Hematopoietic multipotent progenitor cell treated with erythropoietin and hydrocortisone succinate and interleukin-3 and kit ligand, for 17 days (in vitro differentiated cells): ENCODE measurements around the gene INSRR.

ENCODE experiments used
- DNase-seq: peaks from one replicate; pipeline ENCODE4 v3.0.0-alpha.2; 2015; ENCODE audit warnings: low spot score

Gene INSRR

DNA sequence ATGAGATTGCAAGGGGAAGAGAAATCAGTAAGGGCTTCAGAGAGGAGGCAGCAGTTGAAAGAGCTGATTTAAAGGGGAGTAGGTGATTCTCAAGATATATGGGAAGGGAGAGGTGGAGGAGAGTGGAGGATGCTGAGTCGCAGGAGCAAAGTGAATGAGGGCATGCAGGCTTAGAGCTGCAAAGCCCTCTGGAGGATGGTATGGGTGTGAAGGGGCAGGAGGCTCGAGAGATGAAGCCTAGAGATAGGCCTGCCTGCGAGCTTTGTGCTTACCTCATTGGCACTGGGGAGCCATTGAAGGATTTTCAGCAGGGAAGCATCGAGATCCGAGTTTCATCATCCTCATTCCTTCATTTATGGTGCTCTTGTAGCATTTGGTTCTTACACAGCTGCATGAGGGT, 26.5 kb downstream of the INSRR start:
- DNase-seq: no peak

DNA sequence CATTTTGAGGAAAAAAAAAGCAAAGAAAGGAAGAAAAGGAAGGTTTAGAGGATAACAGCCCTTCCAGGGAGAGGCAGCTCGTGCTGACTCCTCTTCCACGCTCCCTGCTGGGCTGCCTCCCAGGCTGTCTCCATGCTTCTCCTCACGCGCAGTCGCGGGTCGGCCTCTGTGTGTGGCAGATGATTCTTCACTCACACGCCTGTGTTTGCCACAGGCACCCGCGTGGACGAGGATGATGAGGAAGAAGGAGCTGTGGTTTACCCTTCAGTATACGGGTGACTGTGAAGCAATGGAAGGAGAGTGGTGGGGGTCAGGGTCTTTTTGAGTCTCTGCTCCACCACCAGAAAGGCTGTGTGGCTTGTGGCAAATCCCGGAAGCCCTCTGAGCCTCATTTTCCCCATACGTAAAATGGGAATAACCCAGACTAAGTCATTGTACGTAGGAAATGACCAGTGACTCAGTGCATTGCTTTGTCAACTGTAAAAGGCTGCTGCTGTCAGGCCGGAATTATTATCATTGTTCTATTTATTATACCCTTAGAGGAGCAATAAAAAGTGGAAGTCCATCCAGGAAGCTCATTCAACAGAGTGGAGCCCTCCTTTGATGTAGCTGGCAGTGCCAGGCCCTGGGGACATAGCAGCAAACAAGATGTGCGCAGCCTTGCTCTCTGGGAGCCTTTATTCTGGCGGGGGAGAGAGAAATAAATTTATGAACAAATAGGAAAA, 30.4 kb downstream of the INSRR start:
- no peak for DNase-seq

DNA sequence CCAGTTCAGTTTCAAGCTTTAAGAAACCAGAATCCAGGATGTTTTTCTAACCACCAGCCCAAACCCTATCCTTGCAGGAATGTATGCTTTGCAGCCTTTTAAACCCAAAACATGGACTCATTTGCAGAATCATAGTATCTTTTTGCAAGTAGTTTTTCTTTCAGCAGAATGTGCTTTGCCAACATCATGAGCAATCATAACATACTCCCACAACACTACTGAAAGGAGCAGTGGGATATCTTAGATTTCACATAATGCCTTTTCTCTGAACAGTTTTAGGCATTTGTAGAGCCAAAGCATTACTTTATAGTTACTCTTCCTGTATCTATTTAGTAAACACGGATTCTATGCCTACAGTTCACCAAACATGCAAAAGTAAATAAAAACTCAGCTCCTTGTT, 32.3 kb downstream of the INSRR start:
- DNase-seq: no peak

DNA sequence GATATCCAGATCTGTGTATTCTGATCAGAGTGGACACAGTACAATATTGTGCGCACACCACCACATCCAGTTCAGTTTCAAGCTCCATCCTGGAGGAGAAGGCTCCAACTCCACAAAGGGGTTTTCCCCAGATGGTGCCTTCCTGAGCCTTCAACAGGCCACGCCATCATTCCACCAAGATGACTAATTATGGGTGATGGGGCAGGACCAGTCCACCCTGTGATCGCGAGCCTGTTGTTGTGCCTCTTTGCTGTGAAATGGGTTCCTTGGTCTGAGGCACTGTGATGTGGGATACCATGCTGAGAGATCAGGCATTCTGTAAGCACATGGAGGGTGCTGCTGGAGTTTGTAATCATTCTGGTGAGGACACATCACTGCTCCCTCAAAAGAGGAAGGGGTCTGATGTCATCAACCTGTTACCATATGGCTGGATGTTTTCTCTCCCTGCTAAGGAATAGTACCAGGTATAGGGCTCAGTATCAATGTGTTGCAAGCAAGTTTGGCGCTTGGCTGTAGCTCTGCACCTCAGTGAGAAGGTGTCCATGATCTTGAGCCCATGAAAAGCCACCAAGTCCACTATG, 35.6 kb downstream of the INSRR start:
- DNase-seq: no peak

DNA sequence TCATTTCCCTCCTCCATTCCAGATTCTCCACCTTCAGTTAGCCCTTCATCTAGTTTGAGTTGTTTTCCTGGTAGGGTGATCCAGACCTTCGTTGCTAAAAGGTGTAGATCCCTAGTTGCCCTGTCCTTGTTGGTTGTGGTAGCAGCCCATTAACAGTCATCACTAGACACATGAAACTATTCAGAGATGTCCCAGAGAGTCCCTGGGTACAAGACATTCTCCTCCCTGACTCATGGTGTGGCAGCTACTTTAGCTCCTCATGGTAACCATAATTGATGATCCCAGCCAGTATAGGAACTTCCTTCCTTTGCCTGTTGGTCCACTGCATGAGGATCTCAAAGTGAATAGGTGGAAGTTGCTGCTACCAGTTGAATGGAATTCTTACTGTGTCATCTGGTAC, 36.2 kb downstream of the INSRR start:
- DNase-seq: no peak

DNA sequence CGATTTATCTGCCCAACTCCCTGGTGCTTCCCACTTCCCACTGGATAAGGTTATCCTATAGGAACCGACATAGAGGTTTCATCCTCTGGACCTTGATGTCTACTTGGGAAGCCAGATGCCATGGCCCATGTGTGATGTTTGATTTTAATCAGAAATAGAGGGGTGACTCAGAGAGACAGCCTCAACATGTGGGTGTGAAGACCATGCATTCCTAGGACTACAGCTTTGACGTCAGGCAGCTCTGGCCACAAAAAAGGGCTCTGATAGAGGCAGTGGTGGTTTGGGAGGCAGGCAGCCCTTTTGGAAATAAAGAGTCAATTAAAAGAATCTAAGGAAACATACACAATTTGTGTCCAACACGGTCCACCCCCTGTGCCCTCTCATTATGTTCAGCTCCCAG, 37.1 kb downstream of the INSRR start:
- DNase-seq: no peak

DNA sequence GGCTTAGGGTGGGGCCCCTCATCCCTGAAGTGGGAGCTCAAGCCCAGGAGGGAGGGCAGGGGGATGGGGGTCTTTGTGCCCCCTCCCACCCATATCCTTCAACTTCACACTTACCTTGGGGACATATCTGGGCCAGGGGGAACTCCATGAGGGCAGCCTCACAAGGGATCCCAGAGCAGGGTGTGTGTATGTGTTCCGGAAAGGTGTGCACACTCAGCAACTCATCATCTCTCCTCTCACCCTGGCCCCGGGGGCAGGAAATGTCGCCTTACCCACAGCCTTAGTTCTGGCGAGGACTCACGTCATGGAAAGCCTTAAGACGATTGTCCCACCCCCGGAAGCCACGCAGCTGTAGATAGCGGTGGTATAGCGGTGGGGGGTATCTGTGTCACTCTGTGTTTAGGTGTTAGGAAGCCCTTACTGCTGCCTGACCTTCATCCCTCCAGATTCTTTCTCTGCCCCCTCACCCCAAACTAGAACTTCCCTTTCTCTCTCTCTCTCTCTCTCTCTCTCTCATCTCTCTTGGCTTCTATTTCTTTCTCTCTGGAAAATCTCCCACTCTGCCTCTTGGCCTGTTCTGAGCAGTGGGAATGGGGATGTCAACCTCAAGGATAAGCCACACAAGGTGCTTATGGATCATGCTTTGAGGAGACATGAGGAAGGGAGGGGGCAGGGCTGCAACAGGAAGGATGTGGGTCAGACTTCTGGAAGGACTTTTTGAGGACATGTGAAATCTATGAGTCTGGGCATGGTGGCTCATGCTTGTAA, 42.2 kb downstream of the INSRR start, which contains the start of gene SH2D2A:
TSS of gene SH2D2A (minus strand) at position 288 of the 768 bp plus-strand sequence. CDS start at position 148, 140 bp downstream.
- DNase-seq: no peak

DNA sequence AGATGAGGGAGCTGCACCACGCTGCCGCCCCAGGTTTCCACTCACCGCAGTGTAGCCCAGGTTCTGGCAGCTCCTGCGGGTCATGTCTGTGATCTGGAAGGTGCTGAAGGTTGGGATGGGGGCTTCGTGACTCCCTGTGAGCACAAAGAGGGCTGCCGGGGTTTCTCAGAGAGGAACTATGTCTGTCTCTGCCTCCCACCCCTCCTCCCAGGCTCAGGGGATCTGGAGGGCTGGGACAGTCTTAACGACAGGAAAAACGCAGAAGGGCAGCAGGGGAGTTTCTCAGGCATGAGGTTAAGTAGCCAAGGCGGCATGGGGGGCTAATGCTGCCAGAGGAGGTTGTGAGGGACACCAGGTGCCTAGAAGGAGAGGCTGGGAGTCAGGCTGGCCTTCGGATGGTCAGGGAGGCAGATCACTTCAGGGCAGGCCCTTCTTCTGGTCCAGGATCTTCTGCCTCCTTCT, 42.9 kb downstream of the INSRR start:
- no peak for DNase-seq

DNA sequence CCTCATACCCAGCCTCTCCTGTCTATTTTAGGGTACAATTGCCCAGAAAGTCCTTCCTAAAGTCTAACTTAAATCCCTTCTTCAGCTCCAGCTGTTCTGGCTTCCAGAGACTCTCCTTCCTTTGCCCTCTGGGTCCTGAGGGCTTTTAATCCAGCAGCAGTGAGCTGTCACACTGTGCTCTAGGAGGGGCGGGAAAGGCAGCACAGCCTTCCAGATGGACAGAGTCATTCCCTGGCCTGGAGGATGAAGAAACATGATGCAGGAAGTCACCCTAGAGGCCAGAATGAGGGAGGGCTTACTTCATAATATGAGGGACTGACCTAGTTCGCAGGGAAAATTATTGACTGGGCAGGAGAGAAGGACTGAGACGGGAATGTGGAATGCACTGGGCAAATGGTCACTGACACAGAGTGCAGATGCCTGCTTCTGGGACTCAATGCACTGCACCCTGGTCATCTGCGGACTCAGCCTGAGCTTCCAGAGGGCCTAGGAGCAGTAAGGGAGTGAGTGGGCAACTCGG, 43.5 kb downstream of the INSRR start:
- DNase-seq: no peak

DNA sequence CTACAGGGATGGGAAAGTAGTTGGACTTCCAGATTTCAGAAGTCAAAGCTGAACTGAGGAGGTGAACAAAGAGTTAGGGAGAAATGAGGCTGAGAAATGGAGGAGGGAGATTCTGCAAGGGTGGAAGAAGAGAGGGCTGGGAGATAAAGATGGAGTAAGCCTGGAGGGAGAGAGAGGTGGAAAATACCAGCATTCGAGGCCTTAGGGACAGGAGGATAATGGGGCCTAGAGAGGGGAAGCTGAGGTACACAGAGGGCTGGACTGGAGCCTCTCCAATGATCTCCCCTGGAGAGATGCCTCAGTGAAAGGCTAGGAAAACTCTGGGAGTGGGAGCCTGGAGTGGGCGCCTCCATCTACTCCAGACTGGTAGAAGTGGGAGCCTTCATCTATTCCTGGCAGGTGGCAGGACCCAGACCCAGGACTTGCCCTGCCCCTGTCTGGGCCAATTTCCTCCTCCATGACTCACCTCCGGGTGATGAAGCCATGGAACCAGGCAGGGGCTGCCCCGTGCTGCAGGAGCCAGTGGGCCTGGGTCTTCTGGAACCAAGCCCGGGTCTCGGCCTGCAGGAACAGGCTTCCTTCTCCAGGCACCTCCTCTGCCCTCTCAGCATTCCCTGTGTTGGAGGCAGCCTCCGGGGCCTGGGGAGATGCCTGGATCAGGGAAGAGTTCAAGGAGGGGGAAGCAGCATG, 44.2 kb downstream of the INSRR start:
- DNase-seq: no peak

DNA sequence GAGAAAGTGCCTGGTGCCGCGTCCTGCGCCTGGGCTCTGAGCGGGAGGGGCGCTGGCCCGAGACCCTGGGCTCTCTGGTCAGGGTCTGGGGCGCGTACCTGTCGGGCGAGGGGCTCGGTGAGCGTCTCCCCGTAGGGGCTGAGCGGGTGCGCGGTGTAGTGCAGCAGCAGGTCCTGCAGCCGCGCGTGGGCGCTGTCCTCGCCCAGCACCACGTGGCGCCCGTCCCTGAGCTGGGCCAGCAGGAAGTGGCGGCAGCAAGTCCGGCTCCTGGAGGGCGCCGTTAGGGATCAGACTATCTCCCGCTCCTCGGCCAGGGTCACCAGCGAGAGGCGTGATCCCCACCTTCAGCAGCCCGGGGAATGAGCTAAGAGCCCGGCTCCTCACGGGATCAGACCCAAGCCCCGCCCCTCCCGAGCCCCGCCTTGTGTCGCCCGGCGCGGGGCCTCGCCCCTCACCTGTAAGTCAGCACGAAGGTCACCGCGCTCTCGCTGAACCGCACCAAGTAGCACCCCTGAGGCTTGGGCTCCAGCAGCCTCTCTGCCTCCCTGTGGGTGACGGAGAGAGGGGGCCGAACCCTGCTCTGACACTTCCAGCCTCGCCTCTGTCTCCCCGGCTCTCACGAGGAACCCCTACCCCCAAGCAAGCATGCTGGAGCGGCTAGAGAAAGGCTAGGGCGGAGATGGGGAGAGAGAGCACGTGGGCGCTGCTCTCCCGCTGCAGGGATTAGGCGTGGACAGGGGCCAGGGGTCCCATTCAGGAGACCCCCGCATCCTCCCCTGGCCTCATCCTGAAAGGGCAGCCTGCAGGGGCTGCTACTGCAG, 45.0 kb downstream of the INSRR start:
- no peak for DNase-seq

DNA sequence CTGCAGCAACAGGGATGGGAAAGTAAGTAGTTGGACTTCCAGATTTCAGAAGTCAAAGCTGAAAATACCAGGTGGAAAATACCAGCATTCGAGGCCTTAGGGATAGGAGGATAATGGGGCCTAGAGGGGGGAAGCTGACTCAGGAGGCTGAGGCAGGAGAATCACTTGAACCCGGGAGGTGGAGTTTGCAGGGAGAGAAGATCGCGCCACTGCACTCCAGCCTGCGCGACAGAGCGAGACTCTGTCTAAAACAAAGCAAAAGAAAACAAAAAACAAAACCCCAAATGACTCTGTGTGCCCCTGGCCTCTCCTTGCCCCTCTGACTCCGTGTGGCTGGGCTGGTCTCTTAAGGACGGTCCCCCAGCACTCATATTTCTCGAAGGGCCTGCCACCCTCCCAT, 45.6 kb downstream of the INSRR start:
- DNase-seq: no peak

DNA sequence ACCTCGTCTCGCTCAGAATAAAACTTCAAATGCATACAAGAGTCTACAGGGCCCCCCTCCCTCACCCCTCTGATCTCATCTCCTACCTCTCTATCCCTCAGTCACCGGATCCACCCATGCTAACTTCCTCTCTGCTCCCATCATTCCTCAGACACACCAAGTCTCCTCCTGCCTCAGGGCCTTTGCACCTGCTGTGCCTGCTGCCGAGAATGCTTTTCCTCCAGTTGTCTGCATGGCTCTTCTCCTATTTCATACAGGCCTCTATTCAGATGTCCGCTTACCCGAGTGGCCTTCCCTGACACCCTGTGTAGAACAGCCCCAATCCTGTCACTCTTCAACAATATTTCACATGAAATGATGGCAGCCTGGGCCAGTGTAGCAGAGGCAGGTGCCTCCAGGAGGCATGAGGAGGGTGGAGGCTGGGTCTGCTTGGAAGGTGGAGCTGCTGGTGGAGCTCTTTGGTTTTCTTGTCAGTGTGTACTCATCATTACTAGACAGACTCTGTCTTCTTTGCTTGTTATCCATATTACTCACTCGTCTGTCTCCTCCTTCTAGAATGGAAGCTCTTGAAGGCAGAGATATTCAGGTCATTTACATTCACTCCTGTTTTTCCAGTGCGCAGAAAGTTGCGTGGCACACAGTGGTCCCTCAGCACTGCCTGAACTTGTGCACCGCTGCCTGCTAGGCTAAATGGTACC, 46.5 kb downstream of the INSRR start:
- no peak for DNase-seq

DNA sequence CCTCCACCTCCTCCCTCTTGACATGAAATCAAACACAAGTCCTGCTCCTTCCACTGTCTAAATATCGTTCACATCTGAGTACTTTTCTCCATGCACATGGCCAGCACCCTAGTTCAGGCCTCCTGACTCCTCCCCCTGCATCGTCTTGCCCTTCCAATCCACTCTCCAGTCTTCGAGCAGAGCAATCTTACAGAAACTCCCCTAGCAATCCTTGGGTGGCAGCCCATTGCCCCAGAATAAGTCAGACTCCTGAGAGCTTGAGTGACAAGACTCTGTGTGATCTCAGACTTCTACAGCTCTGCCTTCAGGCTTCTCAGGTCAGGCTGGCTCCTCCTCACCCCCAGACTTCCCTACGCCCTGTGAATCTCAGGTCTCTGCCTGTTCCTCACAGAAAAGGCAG, 47.7 kb downstream of the INSRR start:
- DNase-seq: no peak

DNA sequence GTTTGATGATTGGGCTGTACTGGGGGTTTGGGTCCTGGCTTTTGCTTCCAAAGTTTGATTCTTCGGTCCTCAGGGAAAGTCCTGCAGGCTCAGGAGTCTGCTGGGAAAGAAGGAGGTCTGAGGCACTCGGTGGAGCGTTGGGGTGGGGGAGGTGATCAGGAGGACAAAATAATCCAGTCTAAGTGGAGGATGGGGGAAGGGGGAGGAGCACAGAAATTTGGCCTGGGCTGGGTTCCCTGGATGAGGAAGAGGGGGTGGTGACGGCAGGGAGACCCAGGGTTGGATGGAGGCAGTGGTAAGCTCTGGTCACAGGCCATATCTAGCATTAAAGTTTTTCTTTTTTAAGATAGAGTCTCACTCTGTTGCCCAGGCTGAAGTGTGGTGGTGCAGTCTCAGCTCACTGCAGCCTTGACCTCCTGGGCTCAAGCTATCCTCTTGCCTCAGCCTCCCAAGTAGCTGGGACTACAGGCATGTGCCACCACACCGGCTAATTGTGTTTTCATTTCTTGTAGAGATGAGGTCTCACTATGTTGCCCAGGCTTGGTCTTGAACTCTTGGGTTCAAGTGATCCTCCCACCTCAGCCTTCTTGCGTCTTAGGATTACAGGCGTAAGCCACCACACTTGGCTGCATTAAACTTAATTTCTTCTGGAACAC, 49.1 kb downstream of the INSRR start:
- DNase-seq: no peak

DNA sequence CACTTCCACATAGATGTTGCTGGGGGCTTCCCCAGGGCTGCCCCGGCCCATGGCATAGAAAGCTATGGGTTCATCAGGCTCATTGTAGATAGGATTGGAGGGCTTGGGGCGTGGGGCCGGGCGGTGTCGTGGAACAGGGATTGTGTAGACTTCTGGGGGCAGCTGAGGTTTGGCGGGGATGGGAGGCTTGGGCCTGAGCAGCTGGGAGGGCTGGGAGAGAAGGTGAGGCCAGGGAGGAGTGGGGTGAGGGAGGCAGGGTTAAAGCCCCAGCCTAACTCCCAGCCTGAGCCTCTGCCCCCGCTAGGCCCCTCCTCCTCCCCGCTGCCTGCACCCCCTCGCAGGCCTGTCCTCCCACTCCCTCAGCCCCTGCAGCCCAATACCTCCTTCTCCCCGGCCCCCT, 49.6 kb downstream of the INSRR start:
- no peak for DNase-seq

DNA sequence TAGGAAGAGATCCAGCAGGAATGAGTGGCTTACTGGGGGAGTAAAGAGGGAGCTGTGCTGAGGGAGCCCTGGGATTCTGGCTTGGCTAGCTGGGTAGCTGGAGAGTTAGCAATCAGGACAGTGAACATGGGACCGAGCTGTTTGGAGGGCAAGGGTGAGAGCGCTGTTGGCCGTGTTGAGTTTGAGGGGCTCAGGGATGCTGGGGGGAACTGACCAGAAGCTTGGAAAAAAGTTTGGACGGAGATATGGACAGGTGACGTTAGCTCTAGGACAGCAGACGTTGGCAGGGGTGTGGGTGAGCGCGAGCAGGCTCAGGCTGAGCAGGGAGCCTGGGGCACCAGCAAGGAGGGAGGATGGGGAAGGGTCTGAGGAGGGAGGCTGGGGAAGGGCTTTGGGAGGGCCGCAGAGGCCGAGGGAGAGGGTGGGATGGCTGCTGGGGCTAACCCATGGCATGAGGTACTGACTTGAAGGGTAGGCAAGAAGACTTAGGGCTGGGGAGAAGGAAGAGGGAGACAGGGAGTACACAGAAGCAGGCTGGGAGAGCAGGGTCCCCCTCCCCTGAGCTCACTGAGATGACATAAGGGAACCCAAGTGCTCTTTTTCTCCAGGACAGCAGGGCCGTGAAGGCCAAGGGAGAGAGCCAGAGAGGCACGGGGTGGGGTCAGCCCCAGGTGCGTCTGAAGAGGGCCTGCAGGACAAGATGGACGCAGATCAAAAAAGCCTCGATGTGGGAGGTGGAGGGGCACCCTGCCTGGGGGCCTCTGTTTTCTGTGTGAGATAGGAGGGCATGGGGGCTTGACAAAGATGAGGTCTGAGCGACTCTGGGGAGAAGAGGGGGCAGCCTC, 50.5 kb downstream of the INSRR start:
- DNase-seq: no peak

DNA sequence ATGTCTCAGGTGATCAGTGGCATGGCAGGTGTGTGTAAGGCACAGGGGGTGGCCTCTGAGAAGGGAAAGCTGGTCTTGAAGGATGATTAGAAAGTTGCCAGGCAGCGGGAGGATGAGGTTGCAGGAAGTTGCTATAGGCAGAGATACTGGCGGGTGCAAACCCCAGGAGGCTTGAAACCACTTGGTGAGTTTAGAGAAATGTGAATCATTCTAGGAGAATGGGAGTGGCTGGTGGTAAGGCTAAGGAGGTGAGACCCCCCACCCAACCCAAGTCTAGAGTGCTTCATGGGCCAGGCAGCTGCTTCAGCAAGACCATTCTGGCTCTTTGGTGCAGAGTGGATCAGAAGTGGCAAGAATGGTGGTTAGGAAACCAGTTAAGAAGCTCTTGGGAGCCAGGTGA, 51.3 kb downstream of the INSRR start:
- no peak for DNase-seq
